HL-60 (cell line): Measurements from ENCODE around the gene ASS1.

Experiments used
- DNase-seq, 2 experiments: peaks; one replicate each; pipeline ENCODE4 v3.0.0-alpha.2; 2010 to 2020; ENCODE audit warnings: low read depth in 1 of 2, low spot score in 1 of 2
- H3K27ac ChIP-seq: fragments of 250-450 bp; sonication (Bioruptor Pico); replicated peaks from 2 replicates; pipeline ENCODE4 v1.5.1; 2020; ENCODE audit warnings: mild to moderate bottlenecking, moderate library complexity
- H3K27me3 ChIP-seq: fragments of 250-450 bp; sonication (Bioruptor Pico); 2 replicates; pipeline ENCODE4 v1.5.1; 2021; ENCODE audit warnings: mild to moderate bottlenecking, moderate library complexity; ENCODE audit not compliant: insufficient read depth, poor library complexity, severe bottlenecking
- H3K4me3 ChIP-seq: replicated peaks from 2 replicates; pipeline ENCODE4 v1.5.1; 2011; ENCODE audit warnings: mild to moderate bottlenecking, control low read depth, low read length; ENCODE audit not compliant: insufficient read depth
- GABPA ChIP-seq: IDR thresholded peaks from 2 replicates; pipeline ENCODE4 v1.6.1; 2012; ENCODE audit warnings: low read depth
- POLR2AphosphoS5 ChIP-seq: IDR thresholded peaks from 2 replicates; pipeline ENCODE4 v1.6.1; 2012; ENCODE audit warnings: low read depth
- SPI1 ChIP-seq: IDR thresholded peaks from 2 replicates; pipeline ENCODE4 v1.6.1; 2012; ENCODE audit warnings: low read depth, mild to moderate bottlenecking, borderline replicate concordance
- TF ChIP-seq, protein P1 (sequence below): IDR thresholded peaks from one replicate; pipeline ENCODE4 v1.5.1; 2011; ENCODE audit warnings: low read length, control low read depth, inconsistent platforms; ENCODE audit not compliant: insufficient read depth
- TF ChIP-seq, protein P2 (sequence below): IDR thresholded peaks from 2 replicates; pipeline ENCODE4 v1.6.1; 2012; ENCODE audit warnings: low read depth; ENCODE audit not compliant: insufficient replicate concordance

ASS1 gene

DNA sequence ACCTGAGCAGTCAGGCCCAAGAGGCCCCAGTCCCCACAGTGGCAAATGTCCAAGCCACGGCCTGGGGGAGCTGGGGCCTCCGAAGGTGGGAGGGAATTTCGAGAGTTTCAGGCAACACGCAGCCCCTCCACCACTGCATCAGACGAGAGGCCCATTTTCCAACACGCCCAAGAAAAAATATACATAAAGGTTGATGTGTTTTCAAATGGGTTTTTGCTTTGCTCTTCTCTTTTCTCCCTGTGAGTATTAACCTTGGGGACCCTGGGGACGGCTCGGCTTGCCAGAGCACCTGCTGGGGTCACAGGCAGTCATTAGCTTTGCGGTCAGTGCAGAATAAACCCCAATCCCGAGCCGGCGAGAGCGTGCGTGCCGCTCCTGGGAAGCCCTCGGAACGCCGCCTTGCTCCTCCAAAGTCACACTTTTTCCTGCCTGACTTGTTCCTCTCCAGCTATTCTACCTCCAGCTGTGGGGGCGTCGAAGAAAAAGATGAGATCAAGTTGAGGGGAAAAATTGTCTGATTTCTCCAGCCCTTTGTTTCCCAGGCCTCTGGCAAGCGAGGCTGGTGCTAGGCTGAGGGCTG lies 31.5 kb downstream of the ASS1 start:
- TF ChIP-seq, protein P1, sequence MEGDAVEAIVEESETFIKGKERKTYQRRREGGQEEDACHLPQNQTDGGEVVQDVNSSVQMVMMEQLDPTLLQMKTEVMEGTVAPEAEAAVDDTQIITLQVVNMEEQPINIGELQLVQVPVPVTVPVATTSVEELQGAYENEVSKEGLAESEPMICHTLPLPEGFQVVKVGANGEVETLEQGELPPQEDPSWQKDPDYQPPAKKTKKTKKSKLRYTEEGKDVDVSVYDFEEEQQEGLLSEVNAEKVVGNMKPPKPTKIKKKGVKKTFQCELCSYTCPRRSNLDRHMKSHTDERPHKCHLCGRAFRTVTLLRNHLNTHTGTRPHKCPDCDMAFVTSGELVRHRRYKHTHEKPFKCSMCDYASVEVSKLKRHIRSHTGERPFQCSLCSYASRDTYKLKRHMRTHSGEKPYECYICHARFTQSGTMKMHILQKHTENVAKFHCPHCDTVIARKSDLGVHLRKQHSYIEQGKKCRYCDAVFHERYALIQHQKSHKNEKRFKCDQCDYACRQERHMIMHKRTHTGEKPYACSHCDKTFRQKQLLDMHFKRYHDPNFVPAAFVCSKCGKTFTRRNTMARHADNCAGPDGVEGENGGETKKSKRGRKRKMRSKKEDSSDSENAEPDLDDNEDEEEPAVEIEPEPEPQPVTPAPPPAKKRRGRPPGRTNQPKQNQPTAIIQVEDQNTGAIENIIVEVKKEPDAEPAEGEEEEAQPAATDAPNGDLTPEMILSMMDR = no peak
- TF ChIP-seq SPI1 = no peak
- TF ChIP-seq GABPA = no peak
- no peak for TF ChIP-seq POLR2AphosphoS5
- TF ChIP-seq, protein P2, sequence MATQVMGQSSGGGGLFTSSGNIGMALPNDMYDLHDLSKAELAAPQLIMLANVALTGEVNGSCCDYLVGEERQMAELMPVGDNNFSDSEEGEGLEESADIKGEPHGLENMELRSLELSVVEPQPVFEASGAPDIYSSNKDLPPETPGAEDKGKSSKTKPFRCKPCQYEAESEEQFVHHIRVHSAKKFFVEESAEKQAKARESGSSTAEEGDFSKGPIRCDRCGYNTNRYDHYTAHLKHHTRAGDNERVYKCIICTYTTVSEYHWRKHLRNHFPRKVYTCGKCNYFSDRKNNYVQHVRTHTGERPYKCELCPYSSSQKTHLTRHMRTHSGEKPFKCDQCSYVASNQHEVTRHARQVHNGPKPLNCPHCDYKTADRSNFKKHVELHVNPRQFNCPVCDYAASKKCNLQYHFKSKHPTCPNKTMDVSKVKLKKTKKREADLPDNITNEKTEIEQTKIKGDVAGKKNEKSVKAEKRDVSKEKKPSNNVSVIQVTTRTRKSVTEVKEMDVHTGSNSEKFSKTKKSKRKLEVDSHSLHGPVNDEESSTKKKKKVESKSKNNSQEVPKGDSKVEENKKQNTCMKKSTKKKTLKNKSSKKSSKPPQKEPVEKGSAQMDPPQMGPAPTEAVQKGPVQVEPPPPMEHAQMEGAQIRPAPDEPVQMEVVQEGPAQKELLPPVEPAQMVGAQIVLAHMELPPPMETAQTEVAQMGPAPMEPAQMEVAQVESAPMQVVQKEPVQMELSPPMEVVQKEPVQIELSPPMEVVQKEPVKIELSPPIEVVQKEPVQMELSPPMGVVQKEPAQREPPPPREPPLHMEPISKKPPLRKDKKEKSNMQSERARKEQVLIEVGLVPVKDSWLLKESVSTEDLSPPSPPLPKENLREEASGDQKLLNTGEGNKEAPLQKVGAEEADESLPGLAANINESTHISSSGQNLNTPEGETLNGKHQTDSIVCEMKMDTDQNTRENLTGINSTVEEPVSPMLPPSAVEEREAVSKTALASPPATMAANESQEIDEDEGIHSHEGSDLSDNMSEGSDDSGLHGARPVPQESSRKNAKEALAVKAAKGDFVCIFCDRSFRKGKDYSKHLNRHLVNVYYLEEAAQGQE = no peak

DNA sequence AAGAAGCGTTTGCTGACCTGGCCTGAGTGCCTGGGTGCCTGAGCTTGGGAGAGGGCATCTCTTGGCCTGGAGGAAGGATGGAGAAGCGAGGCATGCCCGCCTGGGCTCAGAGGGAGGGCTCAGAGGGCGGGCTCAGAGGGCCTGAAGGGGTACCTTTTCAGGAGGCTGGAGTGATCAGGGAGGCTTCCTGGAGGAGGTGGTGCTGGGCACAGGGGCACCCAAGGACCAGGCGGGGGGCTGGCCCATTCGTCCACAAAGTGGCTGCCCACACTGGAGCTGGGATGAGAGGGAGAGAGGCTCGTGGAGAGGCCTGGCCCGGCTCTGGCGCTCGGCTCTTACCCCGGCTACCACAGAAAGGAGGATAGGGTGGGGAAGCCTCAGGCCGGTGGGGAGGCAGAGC lies 32.8 kb downstream of the ASS1 start:
- Histone ChIP-seq H3K4me3 (no peak overlapping the region), H3K27me3 (no peaks in the 10 kb centered on the region), H3K27ac (no peak overlapping the region)
- DNase-seq = no peak
- TF ChIP-seq SPI1 = no peak
- TF ChIP-seq POLR2AphosphoS5 = no peak
- TF ChIP-seq, protein P2 = no peak
- TF ChIP-seq GABPA = no peak
- TF ChIP-seq, protein P1 = no peak

More for the DNA sequence above, 31.5 kb downstream of the ASS1 start:
- no peak overlapping the region for H3K4me3 ChIP-seq
- no peaks in the 10 kb centered on the region for H3K27me3 ChIP-seq
- DNase-seq = no peak
- H3K27ac ChIP-seq = no peak overlapping the region

DNA sequence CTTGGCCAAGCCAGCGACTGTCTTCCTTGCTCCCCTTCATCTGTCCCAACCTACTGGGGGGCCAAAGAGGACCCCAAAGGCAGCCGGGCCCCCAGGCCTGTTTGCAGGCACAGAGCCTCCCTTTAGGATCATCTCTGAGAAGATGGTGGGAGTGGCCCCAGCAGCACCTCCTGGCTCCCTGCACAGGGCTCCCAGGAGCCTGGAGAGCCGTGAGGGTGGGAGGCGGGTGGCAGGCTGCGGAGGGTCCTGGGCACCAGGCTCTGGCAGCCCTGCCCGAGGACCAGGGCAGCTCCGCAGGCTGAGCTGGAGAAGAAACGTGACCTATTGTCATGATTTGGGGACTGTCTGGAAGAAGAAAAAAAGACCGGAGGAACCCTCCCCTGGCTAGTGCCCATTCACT lies 33.4 kb downstream of the ASS1 start:
- TF ChIP-seq, protein P2 = no peak
- no peak for TF ChIP-seq GABPA
- no peak for TF ChIP-seq POLR2AphosphoS5
- TF ChIP-seq, protein P1 = no peak
- no peak for TF ChIP-seq SPI1
- DNase-seq = no peak
- Histone ChIP-seq H3K27ac (no peak overlapping the region), H3K27me3 (no peaks in the 10 kb centered on the region), H3K4me3 (no peak overlapping the region)
